GM10847 (cell line): ENCODE data around the gene TTC14.

Source experiments
- POLR2A ChIP-seq: IDR thresholded peaks from 2 replicates; pipeline ENCODE4 v1.6.1; 2011; ENCODE audit not compliant: insufficient read length; ENCODE audit errors: extremely low read depth

The TTC14 gene

DNA sequence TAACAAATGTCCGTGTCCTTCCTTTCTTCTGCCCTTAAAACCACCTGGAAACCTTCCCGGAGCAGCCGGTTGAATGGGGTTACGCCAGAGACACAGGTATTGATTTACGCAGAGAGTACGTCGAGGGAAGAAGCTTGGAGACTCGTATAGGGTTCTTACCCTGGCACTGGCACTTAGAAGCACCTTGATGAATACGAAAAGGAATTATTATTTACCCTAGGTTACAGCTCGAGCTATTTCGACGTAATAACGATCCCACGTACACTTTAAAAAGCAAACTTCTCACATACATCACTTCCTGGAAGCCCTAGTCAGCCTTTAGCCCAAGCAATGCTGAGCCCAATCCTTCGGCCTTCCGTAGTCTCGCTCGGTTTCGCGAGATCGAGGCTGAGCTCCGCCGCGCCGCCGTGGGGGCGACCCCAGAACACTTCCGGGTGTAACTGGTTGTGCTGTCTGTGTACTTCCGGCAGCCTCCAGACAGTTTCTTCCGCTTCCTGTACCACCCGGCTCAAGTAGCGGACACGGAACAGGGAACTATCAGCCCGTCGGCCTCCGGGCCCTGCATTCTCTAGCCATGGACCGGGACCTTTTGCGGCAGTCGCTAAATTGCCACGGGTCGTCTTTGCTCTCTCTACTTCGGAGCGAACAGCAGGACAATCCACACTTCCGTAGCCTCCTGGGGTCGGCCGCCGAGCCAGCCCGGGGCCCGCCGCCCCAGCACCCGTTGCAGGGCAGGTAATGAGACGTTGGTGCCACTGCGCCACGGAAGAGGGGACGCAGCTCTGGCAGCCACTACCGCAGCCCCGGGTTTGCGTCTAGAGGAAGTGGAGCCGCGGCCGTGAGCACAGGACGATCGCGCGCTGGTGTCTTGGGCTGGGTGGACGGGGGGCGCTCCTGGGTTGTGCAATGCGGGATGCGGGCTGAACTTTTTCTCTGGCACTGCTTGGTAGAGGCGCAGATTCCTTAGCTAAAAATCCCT is at the start of gene TTC14:
Gene TTC14, plus strand, starts transcription at position 476 of the 979 bp plus-strand sequence. Its CDS starts 99 bp downstream, at position 575.
- peak; percentile 85 for TF ChIP-seq POLR2A

DNA sequence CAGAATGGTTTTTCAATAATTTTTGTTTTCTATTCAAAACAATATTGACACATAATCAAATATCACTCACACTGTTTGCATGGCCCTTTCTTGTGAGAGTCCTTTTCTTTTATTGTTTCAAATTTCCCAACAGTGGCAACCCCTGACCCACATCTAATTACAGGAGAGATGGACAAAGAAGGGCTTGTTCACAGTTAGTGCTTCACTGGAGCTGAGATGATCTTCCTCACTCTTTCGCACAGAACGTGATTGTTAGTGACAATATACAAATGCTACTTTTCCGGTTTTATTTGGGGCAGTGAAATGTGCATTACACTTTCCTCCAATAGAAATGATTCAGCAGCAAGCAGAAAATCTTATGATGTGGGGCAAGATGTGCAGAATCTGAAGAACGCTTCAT is 38.6 kb upstream of the TTC14 start:
- no peak for TF ChIP-seq POLR2A

DNA sequence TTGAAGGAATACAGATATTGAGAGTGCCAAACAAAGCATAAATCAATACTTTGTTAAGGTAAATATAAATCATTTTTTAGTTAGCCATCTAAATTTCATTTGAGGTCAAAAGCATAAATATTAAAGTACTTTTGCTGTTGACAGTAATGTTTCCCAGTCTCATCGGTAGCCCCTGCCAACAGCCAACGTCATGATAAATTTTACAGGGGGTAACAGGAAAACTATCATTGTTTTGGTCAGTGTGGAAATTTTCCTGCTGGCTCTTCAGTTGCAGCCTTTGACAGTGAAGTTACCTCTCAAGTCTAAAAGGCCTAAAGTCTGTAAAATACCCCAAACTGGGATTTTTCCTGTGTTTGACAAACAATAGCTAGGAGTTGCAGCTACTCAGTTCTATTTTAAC is 37.3 kb upstream of the TTC14 start:
- no peak for TF ChIP-seq POLR2A

- TF ChIP-seq POLR2A = no peak
Observed at GRCh38 chr3:180570238-180570637, 31.7 kb upstream of the TTC14 start.

- TF ChIP-seq POLR2A = no peak
Observed at GRCh38 chr3:180571831-180572598, 29.9 kb upstream of the TTC14 start.

DNA sequence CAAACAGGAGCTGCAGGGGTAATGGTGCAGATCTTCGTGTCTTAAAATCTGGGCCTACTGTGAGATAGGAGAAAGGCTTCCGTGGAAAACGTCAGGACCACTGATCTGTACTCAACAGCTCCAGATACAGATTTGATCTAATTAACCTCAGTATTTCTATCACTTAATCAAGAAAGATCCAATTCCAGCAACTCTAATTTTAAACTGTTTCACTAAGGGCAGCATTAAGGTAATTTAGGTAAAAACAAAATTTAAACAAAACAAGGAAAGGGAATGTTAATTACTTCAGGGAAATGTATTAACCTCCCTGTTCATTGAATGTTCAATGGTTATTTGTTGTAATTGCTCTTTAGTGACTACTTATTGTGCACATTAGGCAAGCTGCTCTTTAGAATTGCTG is 26.4 kb upstream of the TTC14 start:
- TF ChIP-seq POLR2A = no peak

DNA sequence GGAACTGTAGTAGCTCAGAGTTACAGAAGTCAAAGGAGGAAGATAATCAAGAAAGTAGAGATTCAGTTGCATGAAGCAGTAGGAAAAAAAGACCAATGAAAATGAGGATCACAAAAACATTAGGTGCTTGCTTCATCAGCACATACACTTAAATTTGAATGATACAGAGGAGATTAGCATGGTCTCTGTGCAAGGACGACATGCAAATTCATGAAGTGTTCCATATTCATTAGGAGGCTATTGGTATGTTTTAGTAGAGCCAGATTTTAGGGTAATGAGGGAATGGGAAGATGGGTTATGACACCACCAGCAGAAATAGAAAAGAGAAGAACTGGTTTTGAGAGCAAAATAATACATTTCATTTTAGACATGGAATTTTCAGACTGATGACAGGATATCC is 21.0 kb upstream of the TTC14 start:
- no peak for TF ChIP-seq POLR2A

DNA sequence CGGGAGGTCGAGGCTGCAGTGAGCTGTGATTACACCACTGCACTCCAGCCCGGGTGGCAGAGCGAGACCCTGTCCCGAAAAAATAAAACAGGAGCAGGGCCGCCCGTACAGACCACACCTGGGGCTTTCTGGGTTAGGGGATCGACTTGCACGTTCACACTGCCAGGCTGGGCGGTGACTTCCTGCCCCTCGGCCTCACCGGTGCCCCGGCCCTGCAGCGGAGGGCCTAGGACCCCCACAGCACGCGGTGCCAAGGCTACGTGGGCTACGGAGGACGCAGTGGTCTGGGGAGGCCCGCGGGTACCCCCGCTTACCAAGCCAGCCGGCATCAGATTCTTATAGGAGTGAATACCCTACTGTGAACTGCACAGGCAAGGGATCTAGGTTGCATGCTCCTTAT is 11.6 kb upstream of the TTC14 start:
- no peak for TF ChIP-seq POLR2A

GRCh38 chr3:180594631-180595558 is 7.1 kb upstream of the TTC14 start:
- TF ChIP-seq POLR2A = no peak

DNA sequence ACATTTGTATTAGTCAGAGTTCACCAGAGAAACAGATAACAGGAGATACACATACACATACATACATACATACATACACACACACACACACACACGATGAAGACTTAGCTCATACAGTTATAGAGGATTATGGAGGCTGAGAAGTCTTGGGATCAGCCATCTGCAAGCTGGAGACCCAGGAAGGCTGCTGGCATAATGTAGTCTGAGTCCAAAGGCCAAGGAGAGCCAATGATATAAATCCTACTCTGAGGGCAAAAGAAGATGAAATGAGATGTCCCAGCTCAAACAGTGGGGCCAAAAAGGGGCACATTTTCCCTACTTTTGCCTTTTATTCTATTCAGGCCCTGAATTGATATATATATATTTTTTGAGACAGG is 6.4 kb upstream of the TTC14 start:
- TF ChIP-seq POLR2A = no peak

GRCh38 chr3:180600473-180600872 is 1.5 kb upstream of the TTC14 start:
- TF ChIP-seq POLR2A = no peak

DNA sequence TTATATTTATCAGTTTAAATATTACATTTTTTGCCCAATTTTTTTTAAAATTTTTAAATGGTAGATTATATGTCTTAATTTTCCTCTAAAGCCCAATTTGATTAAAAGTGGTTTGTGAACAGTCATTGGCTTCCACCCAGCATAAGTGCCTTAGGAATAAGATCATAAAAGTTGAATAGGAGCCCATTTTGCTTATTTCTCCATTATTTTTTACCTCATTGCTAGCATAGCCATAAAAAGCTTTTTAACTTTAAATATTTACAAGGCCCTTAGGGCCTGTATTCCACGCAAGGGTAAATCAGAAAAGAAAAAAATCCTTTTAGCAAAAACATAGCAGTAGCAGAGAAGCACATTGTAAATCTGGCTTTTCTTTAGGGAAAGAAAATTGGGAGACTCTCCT is 9.0 kb downstream of the TTC14 start:
- no peak for TF ChIP-seq POLR2A

DNA sequence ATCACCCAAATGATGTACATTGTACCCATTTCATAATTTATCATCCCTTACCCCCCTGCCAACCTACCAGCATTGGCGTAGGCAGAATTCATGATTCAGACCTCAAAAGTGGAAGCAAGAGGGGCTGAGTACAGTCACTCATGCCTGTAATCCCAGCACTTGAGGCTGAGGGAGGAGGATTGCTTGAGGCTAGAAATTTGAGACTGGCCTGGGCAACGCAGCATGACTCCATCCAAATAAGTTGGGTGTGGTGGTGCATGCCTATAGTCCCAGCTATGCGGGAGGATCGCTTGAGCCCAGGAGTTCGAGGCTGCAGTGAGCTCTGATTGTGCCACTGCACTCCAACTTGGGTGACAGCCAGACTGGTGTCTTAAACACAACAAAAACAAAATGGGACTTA is 10.4 kb downstream of the TTC14 start:
- TF ChIP-seq POLR2A = no peak

DNA sequence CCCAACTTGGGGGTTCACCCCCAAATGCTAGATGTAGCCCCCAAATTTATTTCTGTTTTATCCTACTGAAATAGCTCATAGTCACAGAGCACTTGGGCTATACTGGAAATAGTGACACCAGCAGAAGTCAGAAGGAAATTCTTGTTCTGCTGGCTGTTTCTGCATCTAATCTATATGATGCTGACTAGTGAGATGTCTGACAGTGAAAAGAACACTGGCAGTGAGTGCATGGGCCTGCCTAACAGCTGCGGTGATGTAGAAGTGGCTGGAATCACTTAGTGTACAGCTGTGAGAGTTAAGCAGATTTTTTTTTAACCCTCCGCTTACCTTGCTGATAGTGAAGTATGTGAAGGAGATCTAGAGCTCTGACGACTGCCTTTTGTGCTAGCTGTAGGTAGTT is 14.0 kb downstream of the TTC14 start:
- TF ChIP-seq POLR2A = no peak

DNA sequence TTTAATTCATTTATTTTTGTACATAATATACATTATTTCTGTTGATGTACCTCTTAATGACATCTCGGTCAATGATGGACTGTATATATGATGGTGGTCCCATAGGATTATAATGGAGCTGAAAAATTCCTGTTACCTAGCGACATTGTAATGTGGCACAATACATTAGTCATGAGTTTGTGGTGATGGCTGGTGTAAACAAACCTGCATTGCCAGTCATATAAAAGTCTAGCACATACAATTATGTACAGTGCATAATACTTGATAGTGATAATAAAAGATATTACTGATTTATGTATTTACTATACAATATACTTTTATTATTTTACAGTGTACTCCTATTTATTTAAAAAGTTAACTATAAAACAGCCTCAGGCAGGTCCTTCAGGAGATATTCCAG is 15.1 kb downstream of the TTC14 start:
- no peak for TF ChIP-seq POLR2A
